Activated CD8-positive, alpha-beta T cell treated with anti-CD3 and anti-CD28 coated beads for 36 hours (primary cell): ENCODE measurements around the gene SMARCB1. TPM values are rescaled to one million over a fixed set of nuclear protein-coding genes. Genes with fewer than 3 reads are reported as not detected.

Experiments used
- ATAC-seq: fragments of 200-7000 bp; cut with Tn5 transposase; one replicate; pipeline ENCODE4 v1.10.0; 2021; ENCODE audit warnings: mild to moderate bottlenecking, moderate library complexity
- CTCF ChIA-PET: fragments of 350-600 bp; sonication (Branson Sonifier 250); formaldehyde crosslinking; loops from one replicate; lab custom pipeline; 2021; ENCODE audit warnings: antibody characterized with exemption; lab: Charles Lee
- POLR2A ChIA-PET: fragments of 350-600 bp; sonication (Branson Sonifier 250); formaldehyde crosslinking; loops from one replicate; lab custom pipeline; 2021; ENCODE audit warnings: antibody characterized with exemption; lab: Charles Lee
- DNase-seq: peaks from one replicate; pipeline ENCODE4 v3.0.0-alpha.2; 2020
- H3K27ac Mint-ChIP-seq: one replicate; pipeline ENCODE4 v1.8.0; 2021; ENCODE audit warnings: mild to moderate bottlenecking, mixed read lengths
- H3K27me3 Mint-ChIP-seq: one replicate; pipeline ENCODE4 v1.8.0; 2021; ENCODE audit warnings: mixed read lengths
- H3K36me3 Mint-ChIP-seq: one replicate; pipeline ENCODE4 v1.8.0; 2021; ENCODE audit warnings: low read depth, mixed read lengths
- H3K4me1 Mint-ChIP-seq: one replicate; pipeline ENCODE4 v1.8.0; 2021; ENCODE audit warnings: low read depth, mixed read lengths
- H3K4me3 Mint-ChIP-seq: one replicate; pipeline ENCODE4 v1.8.0; 2021; ENCODE audit warnings: mild to moderate bottlenecking, moderate library complexity, mixed read lengths
- H3K9me3 Mint-ChIP-seq: one replicate; pipeline ENCODE4 v1.8.0; 2021; ENCODE audit warnings: mixed read lengths
- CTCF ChIP-seq: fragments of 200-600 bp; IDR thresholded peaks from one replicate; pipeline ENCODE4 v1.8.0; 2022; ENCODE audit warnings: antibody characterized with exemption, mild to moderate bottlenecking
- intact Hi-C: fragments of 100-400 bp; cut with micrococcal nuclease; formaldehyde crosslinking; loops from one replicate; pipeline ENCODE4 v1.10.0; 2022
- total RNA-seq, 2 experiments: library from RNA; stranded (reverse); gene quantifications; one replicate each; pipeline ENCODE4 v1.2.3, GENCODE V29; 2021

Gene SMARCB1
- total RNA-seq, 2 experiments from 2014 or later, result 82.8 to 86.3 TPM

- ChIA-PET POLR2A (interaction anchor here (1.0 to 1.3 kb wide), 2 partner anchors 14 to 37 kb away, joined by 3 read pairs; no protein-coding TSS in a partner anchor), CTCF (interaction anchor here (1.0 kb wide), 2 partner anchors 13 to 14 kb away, joined by 3 read pairs; partner anchors contain the start of gene CHCHD10)
- Mint-ChIP-seq H3K4me3 (no peak overlapping the region), H3K36me3 (no peaks in the 10 kb centered on the region), H3K4me1 (peaks cover 18% of the 10 kb centered on the region), H3K9me3 (no peaks in the 10 kb centered on the region), H3K27me3 (no peaks in the 10 kb centered on the region), H3K27ac (no peak overlapping the region)
- DNase-seq, result no peak
- intact Hi-C loops, result no loop called here
- TF ChIP-seq CTCF, result no peak
- no peak for ATAC-seq
Observed at GRCh38 chr22:23753385-23753784, 33.4 kb upstream of the SMARCB1 start.

- CTCF ChIA-PET, result interaction anchor here (0.9 to 1.2 kb wide), 2 partner anchors 11 to 23 kb away, joined by 3 read pairs; no protein-coding TSS in a partner anchor
- H3K4me1 Mint-ChIP-seq, result peaks cover 18% of the 10 kb centered on the region
- intact Hi-C loops, result no loop called here
Observed at GRCh38 chr22:23754220-23754919, 32.4 kb upstream of the SMARCB1 start, which contains the start of gene VPREB3. Gene VPREB3, minus strand, starts transcription at chr22:23754425. Its CDS starts 62 bp downstream, at chr22:23754363.

GRCh38 chr22:23754980-23755636 lies 31.7 kb upstream of the SMARCB1 start:
- no peak for ATAC-seq
- Mint-ChIP-seq H3K36me3 (no peaks in the 10 kb centered on the region), H3K27ac (no peak overlapping the region), H3K4me3 (no peak overlapping the region), H3K4me1 (peaks cover 12% of the 10 kb centered on the region), H3K9me3 (no peaks in the 10 kb centered on the region), H3K27me3 (no peaks in the 10 kb centered on the region)
- intact Hi-C loops, result no loop called here
- POLR2A ChIA-PET, result interaction anchor here (1.6 kb wide), 1 partner anchor 8 kb away, joined by 5 read pairs; no protein-coding TSS in a partner anchor
- no peak for DNase-seq
- TF ChIP-seq CTCF, result no peak
- CTCF ChIA-PET, result interaction anchor here (0.9 to 1.2 kb wide), 2 partner anchors 12 to 23 kb away, joined by 3 read pairs; no protein-coding TSS in a partner anchor

More at GRCh38 chr22:23754220-23754919, 32.4 kb upstream of the SMARCB1 start, which contains the start of gene VPREB3:
- no peak for ATAC-seq
- POLR2A ChIA-PET, result interaction anchor here (1.3 to 1.6 kb wide), 2 partner anchors 9 to 38 kb away, joined by 3 to 5 read pairs; no protein-coding TSS in a partner anchor
- no peaks in the 10 kb centered on the region for H3K27me3 Mint-ChIP-seq
- no peak for DNase-seq
- no peak within 1 kb of the TSS for H3K27ac Mint-ChIP-seq
- H3K4me3 Mint-ChIP-seq, result no peak within 1 kb of the TSS
- H3K9me3 Mint-ChIP-seq, result no peaks in the 10 kb centered on the region
- H3K36me3 Mint-ChIP-seq, result no peaks in the 10 kb centered on the region
- TF ChIP-seq CTCF, result no peak

- peaks cover 8% of the 10 kb centered on the region for H3K4me1 Mint-ChIP-seq
- H3K27ac Mint-ChIP-seq, result no peak overlapping the region
- no peaks in the 10 kb centered on the region for H3K27me3 Mint-ChIP-seq
- intact Hi-C loops, result no loop called here
- ChIA-PET CTCF (interaction anchor here (0.9 to 1.2 kb wide), 2 partner anchors 12 to 24 kb away, joined by 3 read pairs; no protein-coding TSS in a partner anchor), POLR2A (interaction anchor here (1.6 kb wide), 1 partner anchor 8 kb away, joined by 5 read pairs; no protein-coding TSS in a partner anchor)
- no peaks in the 10 kb centered on the region for H3K36me3 Mint-ChIP-seq
- H3K4me3 Mint-ChIP-seq, result no peak overlapping the region
- no peak for ATAC-seq
- TF ChIP-seq CTCF, result no peak
- no peaks in the 10 kb centered on the region for H3K9me3 Mint-ChIP-seq
- no peak for DNase-seq
Observed at GRCh38 chr22:23755711-23756110, 31.1 kb upstream of the SMARCB1 start.
